Caco-2 (cell line): ENCODE data around the gene SUN2. TPM values are rescaled to one million over a fixed set of nuclear protein-coding genes. Genes with fewer than 3 reads are reported as not detected.

Experiments used
- BruUV-seq: library from RNA; stranded (reverse); fragments of 400-500 nt; replicated peaks from 2 replicates; lab custom pipeline; 2021; lab: Mats Ljungman, UMichigan
- CTCF ChIA-PET: fragments of 300-600 bp; sonication (Branson Sonifier 250); formaldehyde crosslinking; loops from one replicate; lab custom pipeline; 2022; ENCODE audit warnings: antibody characterized with exemption; lab: Charles Lee
- POLR2A ChIA-PET: fragments of 300-600 bp; sonication (Branson Sonifier 250); formaldehyde crosslinking; loops from one replicate; lab custom pipeline; 2022; ENCODE audit warnings: antibody characterized with exemption; lab: Charles Lee
- DNase-seq, 2 experiments: peaks; one replicate each; pipeline versions ENCODE4 v3.0.0 to v3.0.0-alpha.2; 2020 to 2022
- H3K27me3 ChIP-seq: replicated peaks from 2 replicates; pipeline ENCODE4 v1.6.0; 2011; ENCODE audit warnings: low read length; ENCODE audit not compliant: control insufficient read depth, insufficient read depth
- H3K36me3 ChIP-seq: 2 replicates; pipeline ENCODE4 v1.5.1; 2011; ENCODE audit warnings: low read length; ENCODE audit not compliant: control insufficient read depth, insufficient read depth
- H3K4me1 ChIP-seq: fragments of 250-450 bp; sonication (Bioruptor Pico); 2 replicates; pipeline ENCODE4 v1.5.1; 2020; ENCODE audit warnings: mild to moderate bottlenecking
- H3K4me3 ChIP-seq: 2 replicates; pipeline ENCODE4 v1.5.1; 2011; ENCODE audit warnings: low read depth, mild to moderate bottlenecking, control low read depth, low read length
- H3K9me3 ChIP-seq: fragments of 250-450 bp; sonication (Bioruptor Pico); 2 replicates; pipeline ENCODE4 v1.5.1; 2020; ENCODE audit warnings: mild to moderate bottlenecking, moderate library complexity
- H3K27ac Mint-ChIP-seq: one replicate; pipeline ENCODE4 v1.8.0; 2022; ENCODE audit warnings: mixed read lengths; ENCODE audit not compliant: unreplicated experiment
- H3K27me3 Mint-ChIP-seq: one replicate; pipeline ENCODE4 v1.8.0; 2022; ENCODE audit warnings: mixed read lengths; ENCODE audit not compliant: insufficient read depth, unreplicated experiment
- H3K36me3 Mint-ChIP-seq: one replicate; pipeline ENCODE4 v1.8.0; 2022; ENCODE audit warnings: mild to moderate bottlenecking, mixed read lengths; ENCODE audit not compliant: insufficient read depth, unreplicated experiment
- H3K4me1 Mint-ChIP-seq: one replicate; pipeline ENCODE4 v1.8.0; 2022; ENCODE audit warnings: low read depth, mixed read lengths; ENCODE audit not compliant: unreplicated experiment
- H3K4me3 Mint-ChIP-seq: one replicate; pipeline ENCODE4 v1.8.0; 2022; ENCODE audit warnings: mild to moderate bottlenecking, moderate library complexity, mixed read lengths; ENCODE audit not compliant: unreplicated experiment
- H3K9me3 Mint-ChIP-seq: one replicate; pipeline ENCODE4 v1.8.0; 2022; ENCODE audit warnings: mixed read lengths; ENCODE audit not compliant: unreplicated experiment
- CTCF ChIP-seq, 2 experiments: fragments of 200-600 bp in 1 of 2; IDR thresholded peaks; 1 replicate in 1 of 2; 2 replicates in 1 of 2; pipeline versions ENCODE4 v1.5.1 to v1.8.0; 2011 to 2022; ENCODE audit warnings: antibody characterized with exemption in 1 of 2, control low read depth in 1 of 2, inconsistent platforms in 1 of 2, low read depth in 1 of 2, low read length in 1 of 2, mild to moderate bottlenecking in 1 of 2, moderate library complexity in 1 of 2; ENCODE audit not compliant: insufficient read depth in 1 of 2, severe bottlenecking in 1 of 2, unreplicated experiment in 1 of 2
- intact Hi-C: fragments of 100-400 bp; cut with micrococcal nuclease; formaldehyde crosslinking; loops from one replicate; pipeline ENCODE4 v1.10.0; 2022; ENCODE audit not compliant: unreplicated experiment
- total RNA-seq: library from RNA; stranded (reverse); gene quantifications from 2 replicates; pipeline ENCODE4 v1.2.3, GENCODE V29; 2022

The SUN2 gene
- total RNA-seq, 1 experiment from 2014 or later, result 67.8 TPM

DNA sequence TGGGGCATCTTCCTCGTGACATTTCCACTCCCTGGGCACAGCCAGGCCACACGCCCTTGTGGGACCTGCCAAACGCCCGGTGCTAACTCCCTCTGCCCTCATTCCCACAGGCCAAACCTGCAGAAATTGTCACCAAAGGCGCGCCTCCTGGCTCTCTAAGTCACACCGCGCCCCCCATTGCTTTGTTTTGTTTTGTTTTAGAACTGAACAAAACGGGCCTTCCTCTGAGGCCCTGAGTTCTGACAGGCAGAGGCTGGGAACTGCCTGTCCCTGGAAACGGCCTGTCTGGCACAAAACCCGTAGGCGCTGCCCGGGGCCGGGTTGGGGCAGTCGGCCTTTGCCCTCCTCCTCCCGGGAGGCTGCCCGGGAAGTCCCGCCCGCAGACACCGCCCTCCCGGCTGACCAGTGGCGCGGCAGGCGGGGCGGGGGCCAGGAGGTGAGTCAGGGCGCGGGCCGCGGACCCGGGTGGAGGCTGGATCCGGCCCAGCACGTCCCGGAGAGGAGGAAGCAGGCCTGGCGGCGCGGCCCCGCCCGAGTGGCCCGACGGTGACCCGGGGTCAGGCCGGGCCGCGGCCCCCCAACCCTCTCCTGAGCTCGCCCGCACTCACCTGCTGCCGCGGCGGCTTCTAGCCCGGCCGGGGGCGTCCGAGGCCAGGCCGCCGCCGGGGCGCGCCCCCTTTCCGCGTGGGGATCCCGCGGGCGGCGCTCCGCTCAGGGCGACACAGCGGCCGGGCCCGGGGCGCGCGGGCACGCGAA, 465 bp downstream of the SUN2 start:
- intact Hi-C loops, result loop anchor here (5.0 kb wide), 1 partner anchor 48 kb away; the partner anchor contains the start of gene GTPBP1
- POLR2A ChIA-PET, result no interaction called here

GRCh38 chr22:38754751-38755154, 1.0 kb downstream of the SUN2 start:
- BruUV-seq, result no TSS peak
- CTCF ChIA-PET, result no interaction called here
- peak overlapping the region; percentile 78 for H3K27ac Mint-ChIP-seq

More for the DNA sequence above, 465 bp downstream of the SUN2 start:
- Mint-ChIP-seq H3K4me1 (peaks cover 13% of the 10 kb centered on the region), H3K27me3 (no peaks in the 10 kb centered on the region), H3K36me3 (peaks cover 25% of the 10 kb centered on the region), H3K4me3 (peak overlapping the region; percentile 77), H3K9me3 (no peaks in the 10 kb centered on the region), H3K27ac (peak overlapping the region; percentile 78)
- TF ChIP-seq CTCF (IDR thresholded peaks at IDR 0.05; ENCODE audit: insufficient read depth in 1 of 2, low read depth in 1 of 2, low read length in 1 of 2, severe bottlenecking in 1 of 2, unreplicated experiment in 1 of 2), result no peak
- H3K4me3 ChIP-seq, result peak overlapping the region; percentile 94
- CTCF ChIA-PET, result interaction anchor here (1.6 kb wide), 1 partner anchor 14 kb away, joined by 11 read pairs; no protein-coding TSS in a partner anchor
- peaks cover 2% of the 10 kb centered on the region for H3K36me3 ChIP-seq
- H3K9me3 ChIP-seq, result no peaks in the 10 kb centered on the region
- H3K27me3 ChIP-seq, result no peaks in the 10 kb centered on the region
- peak; percentile 84 to 92 for DNase-seq
- no TSS peak for BruUV-seq
- peaks cover 21% of the 10 kb centered on the region for H3K4me1 ChIP-seq

More at GRCh38 chr22:38754751-38755154, 1.0 kb downstream of the SUN2 start:
- peak overlapping the region; percentile 94 for H3K4me3 ChIP-seq
- H3K27me3 ChIP-seq, result no peaks in the 10 kb centered on the region
- intact Hi-C loops, result loop anchor here (5.0 kb wide), 1 partner anchor 47 kb away; the partner anchor contains the start of gene GTPBP1
- no peaks in the 10 kb centered on the region for H3K9me3 ChIP-seq
- Mint-ChIP-seq H3K4me3 (peak overlapping the region; percentile 77), H3K36me3 (peaks cover 30% of the 10 kb centered on the region), H3K27me3 (no peaks in the 10 kb centered on the region), H3K9me3 (no peaks in the 10 kb centered on the region), H3K4me1 (peaks cover 13% of the 10 kb centered on the region)
- peaks cover 21% of the 10 kb centered on the region for H3K4me1 ChIP-seq
- POLR2A ChIA-PET, result interaction anchor here (0.5 kb wide), 1 partner anchor 558 kb away, joined by 4 read pairs; no protein-coding TSS in a partner anchor
- peaks cover 2% of the 10 kb centered on the region for H3K36me3 ChIP-seq
- no peak for TF ChIP-seq CTCF (IDR thresholded peaks at IDR 0.05; ENCODE audit: insufficient read depth in 1 of 2, low read depth in 1 of 2, low read length in 1 of 2, severe bottlenecking in 1 of 2, unreplicated experiment in 1 of 2)
- no peak for DNase-seq
